ENCODE results near the gene GRIP2.

The GRIP2 gene

DNA sequence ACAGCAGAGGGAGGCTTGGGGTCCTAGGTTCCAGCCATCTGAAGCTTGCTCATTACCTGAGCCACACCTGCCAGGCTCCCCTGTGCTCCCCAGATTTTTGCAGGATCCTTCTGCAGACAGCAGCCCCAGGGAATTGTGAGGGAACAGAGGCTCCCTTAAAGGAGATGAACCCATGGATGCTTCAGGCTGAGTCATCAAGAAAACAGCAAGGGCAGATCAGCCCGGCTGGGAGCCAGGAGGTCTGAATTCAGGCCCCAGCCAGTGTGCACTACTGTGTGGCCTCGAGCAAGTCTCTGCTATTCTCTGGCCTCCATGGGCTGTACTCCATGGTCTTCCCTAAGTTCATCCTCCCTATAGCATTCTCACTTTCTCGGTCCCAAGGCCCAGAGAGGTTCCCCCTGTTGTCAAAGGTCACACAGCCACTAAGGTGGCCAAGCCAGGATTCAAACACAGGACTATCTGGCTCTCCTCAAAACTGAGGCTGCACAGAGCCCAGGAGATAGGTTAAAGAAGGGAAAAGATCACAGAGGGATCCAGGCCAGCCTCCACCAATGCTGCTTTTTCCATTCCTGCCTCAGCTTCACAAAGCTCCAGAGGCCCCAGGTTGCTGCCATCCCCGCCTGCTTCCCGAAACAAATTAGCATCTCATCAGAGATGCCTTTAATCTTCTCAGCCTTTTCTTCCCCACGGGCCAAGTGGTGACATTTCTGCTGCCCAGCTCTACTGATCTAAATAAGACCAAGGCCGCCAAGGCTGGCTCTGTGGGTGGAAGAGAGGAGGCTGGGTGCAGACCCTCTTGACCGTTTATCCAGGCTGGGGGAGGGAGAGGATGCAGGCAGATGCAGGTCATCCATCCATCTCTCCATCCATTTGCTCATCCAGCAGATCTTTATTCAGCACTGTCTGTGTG, 21.2 kb upstream of the GRIP2 start:
- no peak for DNase-seq (ENCODE audit: low read depth, low spot score)

DNA sequence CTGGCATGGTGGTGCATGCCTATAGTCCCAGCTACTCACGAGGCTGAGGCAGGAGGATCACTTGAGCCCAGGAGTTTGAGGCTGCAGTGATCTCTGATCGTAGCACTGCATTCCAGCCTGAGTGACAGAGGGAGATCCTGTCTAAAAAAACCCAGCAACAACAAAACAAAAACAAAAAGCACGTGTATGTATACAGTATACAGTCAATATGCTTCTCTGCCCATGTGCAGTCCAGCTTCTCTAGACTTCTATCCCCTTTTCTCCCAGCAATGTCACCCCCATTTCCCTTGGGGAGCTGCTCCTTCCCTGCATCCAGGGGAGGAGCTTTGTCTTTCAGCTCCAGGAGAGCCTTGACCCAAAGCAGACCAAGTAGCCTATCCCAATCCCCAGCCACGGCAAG, 20.0 kb upstream of the GRIP2 start:
- no peak for DNase-seq (ENCODE audit: low read depth, low spot score)

DNA sequence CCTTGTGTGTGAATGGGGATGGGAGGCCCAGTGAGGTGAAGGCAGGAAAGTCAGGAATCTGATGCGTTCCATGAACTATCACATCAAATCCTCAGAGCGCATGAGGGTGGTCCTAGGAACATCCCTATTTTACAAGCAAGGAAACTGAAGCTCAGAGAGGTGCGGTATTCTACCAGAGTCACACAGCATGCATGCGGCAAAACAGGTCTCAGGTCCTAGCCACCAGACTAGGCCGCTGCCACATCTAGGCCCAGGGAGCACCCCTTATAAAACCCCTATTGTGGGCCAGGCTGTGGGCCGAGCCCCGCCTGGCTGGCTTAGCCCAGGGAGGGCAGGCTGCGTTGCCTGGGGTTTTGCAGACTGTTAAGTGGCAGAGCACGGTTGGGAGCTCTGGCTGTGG, 17.9 kb upstream of the GRIP2 start:
- no peak for DNase-seq (ENCODE audit: low read depth, low spot score)

DNA sequence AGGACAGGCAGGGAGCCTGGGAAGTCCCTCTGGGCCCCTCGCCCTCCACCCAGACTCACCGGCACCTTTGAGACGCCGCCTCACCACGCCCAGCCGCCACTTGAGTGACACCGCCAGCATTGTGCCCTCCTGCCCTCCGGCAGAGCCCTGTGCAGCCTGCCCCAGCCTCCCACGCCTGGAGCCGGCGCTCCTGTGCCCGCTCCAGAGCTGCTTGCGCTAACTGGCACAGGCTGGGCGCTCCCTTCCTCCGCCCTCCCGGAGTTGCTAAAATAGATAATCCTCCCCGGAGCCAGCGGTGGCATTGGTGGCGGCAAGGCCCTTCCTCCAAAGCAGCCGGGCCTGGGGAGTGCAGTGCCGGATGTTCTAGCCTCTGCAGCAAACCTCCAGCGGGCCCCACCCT, 15.7 kb upstream of the GRIP2 start:
- no peak for DNase-seq (ENCODE audit: low read depth, low spot score)

DNA sequence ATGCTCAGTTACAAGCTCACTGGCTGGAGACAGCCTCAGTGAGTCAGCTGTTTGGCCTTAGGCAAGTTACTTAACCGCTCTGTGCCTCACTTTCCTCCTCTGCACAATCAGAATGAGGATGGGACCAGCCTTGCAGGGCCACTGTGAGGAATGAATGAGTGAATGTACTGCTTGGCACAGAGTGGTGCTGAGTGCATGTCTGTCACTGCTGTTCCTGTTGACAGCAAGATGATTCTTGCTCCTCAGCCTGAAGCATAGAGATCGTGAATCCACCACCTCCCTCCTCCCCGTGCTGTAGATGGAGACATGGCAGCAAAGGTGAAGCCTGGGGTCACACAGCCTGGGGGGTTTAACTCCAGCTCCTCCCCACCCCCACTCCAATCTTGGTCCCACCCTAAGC, 14.6 kb upstream of the GRIP2 start:
- no peak for DNase-seq (ENCODE audit: low read depth, low spot score)

DNA sequence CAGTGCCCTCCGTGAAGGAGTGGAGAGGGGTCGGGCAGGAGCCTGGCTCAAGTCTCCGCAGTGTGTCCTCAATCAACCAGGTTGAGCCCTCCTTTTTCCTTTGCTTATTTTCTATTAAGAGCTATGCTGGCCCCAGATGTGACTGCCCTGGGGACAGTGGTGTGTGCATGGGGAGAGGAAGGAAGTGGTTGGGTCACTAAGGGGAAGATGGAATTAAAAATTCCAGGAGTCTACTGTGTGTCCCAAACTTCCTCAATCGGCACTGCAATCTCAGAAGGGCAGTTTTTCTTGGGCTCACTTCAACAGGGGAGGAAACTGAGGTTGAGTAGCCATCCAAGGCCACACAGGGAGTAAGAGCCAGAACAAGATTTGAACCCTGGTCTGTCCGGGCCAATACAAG, 13.7 kb upstream of the GRIP2 start:
- DNase-seq (ENCODE audit: low read depth, low spot score), result no peak

DNA sequence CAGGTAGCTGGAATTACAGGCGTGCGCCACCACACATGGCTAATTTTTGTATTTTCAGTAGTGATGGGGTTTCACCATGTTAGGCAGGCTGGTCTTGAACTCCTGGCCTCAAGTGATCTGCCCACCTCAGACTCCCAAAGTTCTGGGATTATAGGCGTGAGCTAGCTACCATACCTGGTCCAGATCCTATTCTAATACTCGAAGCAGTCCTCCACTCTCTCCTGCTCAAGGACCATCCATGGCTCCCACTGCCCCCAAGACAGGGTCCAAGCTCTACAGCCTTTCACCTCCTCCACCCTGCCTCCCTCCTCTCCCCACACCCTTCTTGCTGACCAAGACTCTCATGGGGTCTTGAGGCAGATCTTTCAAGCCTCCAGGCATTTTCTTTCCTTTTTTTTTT, 12.6 kb upstream of the GRIP2 start:
- DNase-seq (ENCODE audit: low read depth, low spot score), result no peak

DNA sequence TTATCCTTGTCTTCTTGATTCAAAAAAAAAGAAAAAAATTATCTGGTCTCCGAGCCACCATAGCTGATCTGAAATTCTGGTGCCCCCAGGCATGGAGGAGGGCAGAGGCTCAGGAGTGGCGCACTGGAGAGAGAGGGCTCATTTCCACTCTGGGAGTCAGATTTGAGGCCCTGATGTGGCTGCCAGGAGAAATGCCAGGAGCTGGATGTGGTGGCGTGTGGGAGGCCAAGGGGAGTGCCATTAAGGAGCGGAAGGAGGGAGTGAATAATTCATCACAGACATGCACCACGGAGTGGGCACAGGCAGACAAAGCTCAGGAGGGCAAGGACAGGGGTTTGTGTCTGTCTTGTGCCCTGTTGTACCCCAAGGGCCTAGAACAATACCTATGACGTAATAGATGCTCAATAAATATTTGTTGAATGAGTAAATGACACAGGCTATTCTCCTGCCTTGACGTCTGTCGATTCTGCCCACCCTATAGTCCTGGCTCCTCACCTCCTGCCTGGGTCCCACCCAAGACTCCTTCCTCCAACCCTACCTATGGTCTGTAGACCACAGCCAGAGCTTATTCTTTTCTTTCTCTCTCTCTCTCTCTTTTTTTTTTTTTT, 12.0 kb upstream of the GRIP2 start:
- no peak for DNase-seq (ENCODE audit: low read depth, low spot score)

DNA sequence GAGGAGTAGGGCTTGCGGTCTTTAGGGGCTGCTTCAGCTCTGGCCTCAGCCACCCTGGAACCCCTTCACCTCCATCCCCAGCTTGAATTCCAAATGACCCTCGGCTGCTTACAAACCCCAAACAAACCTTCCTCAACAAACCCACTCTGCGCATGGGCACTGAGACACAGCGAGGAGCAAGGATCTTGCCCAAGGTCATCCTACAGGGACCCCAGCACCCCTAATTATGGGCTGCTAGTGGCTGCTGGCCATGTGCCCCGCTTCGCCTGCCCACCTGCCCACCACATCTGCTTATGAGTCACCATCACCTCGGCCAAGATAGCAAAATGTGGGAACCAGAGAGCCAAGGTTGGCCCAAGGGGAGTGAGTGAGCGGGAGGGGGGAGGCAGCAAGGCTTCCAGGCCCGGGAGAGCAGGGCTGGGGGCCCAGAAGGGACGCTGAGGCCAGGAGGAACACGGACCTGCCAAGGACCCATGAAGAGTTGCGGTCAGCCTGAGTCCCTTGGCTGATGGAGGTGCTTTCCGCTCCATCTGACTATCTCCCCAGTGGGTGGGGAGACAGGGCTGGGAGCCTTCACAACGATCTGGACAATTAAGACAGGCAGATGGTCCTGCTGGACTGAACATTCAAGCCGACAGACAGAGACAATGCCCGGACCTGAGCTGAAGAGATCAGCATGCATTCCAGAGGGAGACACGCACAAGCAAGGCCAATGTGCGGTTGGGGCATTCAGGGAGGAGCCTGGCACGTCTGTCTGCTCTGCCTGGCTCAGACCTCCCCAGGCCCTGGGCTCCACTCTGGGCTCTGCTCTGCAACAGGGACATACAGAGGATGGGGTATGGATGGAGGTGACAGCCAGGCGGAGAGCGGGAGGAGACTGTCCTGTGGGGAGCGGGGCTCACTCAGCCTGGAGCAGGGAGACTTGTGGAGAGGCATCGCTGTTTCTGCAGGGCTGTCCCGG, 10.8 kb upstream of the GRIP2 start:
- DNase-seq (ENCODE audit: low read depth, low spot score), result no peak

DNA sequence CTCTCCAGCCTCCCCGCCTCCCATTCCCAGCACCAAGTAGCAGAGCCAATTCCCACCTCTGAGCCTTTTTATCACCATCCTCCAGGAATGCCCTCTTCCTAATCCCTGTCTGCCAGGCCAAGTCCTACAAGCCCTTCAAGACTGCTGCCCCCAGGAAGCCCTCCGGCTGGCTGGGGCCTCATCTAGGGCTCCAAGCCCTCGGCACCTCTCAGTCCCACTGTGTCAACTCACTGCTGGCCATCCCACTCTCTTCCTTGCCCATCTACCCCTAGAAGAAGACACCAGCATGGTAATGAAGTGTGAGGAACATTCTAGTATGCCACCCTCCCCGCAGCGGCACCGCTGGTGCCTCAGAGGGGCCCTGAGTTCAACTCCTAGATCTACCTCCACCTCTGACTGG, 10.0 kb upstream of the GRIP2 start:
- DNase-seq (ENCODE audit: low read depth, low spot score), result no peak

DNA sequence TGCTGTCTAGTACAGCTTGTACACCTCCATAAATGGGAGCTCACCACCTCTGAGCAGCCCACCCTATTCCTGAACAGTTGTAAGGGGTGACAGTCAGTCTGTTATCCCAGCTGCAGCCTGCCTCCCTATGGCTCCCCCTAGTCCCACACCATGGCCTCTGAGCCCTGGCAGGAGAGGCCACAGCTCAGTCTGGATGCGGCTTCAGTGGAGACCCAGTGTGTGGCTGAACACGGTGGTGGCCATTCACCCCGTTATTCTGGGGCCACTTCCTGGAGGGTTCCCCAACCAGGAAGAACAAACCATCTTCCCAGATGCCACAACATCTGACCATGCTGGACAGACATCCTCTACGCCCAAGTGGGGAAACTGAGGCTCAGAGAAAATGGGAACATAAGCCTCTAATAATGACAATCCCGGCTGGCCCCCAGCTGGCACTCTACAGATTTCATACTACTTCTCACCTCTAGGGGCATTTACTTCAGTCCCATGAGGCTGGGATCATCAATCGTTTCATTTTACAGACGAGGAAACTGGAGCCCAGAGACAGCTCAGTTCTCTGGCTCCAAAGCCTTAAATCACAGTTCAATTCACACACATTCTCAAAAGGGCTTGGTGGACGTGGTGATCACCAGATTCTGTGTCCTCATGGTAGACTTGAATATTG, 9.2 kb upstream of the GRIP2 start:
- DNase-seq (ENCODE audit: low read depth, low spot score), result no peak

DNA sequence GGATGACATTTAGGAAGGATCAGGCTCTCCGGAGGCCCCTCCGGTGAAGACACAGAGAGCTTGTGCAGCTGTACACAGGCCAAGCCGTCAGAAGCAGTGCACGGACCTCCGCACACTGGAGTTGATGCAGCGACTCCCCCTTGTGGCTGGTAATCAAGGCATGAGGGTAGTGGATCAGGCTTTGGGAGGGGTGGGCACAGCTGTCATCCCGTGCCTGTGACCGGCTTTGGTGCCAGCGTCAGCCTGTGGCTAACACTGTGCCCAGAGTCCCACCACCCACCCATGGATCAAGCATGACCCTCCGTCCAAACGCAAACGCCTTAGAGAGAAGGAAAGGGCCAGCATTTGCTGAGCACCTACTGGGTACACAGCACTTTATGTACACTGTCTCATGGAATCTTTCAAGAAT, 8.2 kb upstream of the GRIP2 start:
- DNase-seq (ENCODE audit: low read depth, low spot score), result peak; percentile 24

DNA sequence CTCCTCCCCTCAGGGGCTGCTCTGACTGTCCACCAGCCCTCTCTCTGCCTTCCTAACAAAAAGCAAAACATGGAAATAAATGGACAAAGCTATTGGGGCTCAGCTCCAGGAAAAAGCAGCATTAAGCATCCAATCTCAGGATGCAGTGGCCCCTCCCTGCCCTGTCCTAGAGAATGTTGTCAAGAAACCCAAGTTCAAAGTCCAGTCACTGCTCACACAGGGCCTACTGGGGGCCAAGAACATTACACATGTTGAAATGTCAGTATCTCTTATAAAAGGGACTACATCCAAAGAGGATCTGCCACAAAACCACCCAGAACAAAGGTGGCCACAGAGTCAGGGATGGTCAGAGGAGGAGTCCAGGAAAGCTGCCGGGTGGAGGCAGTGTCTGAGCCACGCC, 7.6 kb upstream of the GRIP2 start:
- no peak for DNase-seq (ENCODE audit: low read depth, low spot score)

DNA sequence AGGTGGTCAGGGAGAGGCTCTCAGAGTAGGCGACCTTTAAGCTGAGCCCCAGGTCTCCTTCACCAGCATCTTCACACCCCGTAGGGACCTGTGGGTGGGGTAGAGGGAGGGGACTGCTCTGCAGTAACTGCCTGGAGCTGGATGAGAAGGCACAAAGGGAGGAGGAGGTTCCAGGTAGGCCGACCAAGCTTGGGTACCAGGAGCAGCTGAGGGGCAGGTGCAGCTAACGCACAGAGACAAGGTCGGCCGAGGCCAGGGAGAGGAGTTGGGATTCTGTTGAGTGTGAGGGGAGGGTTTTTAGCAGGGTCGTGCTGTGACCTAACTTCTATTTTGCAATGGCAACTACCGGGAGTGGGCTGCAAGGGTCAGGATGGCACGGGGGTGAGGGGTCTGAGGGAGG, 5.9 kb upstream of the GRIP2 start:
- DNase-seq (ENCODE audit: low read depth, low spot score), result no peak

DNA sequence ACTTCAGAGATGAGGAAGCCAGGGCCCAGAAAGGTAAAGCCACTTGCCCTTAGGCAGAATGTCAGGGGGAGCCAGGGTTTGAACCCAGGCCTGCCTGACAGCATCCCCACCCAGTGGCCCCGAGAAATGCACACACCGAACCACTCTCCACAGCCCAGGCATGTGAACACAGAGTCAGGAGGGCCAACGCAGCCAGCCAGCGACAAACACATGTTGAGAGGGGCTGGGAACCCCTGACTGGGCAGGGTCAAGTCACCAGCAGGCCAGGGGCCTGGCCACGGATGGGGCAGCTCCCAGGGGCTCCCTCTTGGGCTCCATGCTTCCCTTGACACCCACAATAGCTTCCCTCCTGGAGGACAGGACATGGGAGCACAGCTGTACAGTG, 5.1 kb upstream of the GRIP2 start:
- no peak for DNase-seq (ENCODE audit: low read depth, low spot score)

DNA sequence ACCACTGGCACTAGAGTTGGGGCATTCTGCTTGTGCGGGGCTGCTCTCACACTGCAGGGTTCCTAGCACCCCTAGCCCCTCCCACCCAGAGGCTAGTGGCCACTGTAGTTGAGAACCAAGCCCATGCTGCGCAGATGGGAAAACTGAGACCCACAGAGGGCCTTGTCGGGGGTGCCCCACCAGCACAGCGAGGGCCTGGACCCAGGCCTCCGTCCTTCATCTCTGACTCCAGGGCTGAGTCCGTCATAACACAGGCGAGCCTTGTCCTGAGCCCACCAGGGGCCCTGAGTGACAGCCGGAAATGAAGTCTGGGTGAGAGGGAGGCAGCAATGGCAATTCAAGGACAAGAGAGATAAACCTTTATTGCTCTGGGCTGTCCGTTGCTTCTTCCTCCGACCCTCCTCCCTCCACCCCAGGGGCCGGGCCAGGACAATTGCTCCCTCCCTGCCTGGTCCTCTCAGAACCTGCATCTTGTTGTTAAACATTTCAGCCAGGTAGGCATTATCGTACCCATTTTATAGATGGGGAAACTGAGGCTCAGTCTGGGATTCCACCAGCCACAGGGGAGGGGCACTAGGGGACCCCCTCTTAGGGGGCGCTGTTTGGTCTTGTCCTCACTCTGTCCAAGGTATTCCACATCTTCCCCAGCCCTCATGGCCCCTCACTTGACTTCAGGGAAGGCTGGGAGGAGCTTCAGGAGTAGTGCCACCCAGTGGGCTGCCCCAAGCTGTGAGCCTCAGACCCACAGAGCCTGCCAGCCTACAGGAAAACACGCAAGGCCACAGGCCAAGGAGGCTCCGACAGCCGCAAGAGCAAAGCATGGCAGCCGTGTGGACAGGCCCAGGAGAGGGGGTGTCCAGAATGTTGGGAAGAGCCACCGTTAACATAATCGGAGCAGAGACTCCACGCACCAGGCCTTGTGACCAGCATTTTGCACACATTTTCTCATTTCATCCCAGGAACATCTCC, 4.4 kb upstream of the GRIP2 start:
- no peak for DNase-seq (ENCODE audit: low read depth, low spot score)

DNA sequence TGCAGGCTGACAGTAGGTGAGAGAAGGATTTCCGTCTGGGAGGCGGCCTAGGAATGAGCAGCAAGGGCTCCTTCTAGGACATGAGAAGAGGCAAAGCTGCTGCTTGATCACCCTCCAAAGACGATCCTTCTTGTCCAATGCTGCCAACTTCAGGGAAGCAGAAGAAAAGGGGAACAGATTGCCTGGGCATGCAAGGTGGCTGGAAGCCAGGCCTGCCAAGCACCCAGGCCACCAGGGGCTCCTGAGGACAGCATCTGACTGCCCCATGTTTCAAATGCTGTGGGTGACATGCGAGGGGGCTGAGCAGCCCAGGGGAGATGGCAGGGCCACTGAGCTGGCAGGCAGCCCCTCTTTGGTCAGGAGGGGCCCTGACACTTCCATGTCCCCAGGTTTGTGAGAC, 3.3 kb upstream of the GRIP2 start:
- DNase-seq (ENCODE audit: low read depth, low spot score), result no peak

DNA sequence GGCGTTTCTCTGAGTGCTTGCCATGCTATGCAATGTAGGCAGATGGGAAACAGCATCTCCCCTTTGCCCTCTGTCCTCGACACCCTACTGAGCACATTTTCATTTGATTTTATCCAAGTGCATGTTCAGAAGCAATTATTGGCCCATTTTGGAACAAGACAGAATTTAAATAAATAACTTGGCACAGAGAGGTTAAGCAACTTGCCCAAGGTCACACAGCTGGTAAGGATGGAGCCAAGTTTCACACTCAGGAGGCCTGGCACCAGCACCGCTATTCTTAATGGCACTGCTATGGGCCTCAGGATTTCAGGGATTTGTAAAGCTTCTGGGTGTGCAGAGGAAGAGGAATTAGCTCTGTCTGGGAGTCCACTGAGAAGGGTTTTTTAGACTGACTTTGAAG, 2.5 kb upstream of the GRIP2 start:
- DNase-seq (ENCODE audit: low read depth, low spot score), result no peak

DNA sequence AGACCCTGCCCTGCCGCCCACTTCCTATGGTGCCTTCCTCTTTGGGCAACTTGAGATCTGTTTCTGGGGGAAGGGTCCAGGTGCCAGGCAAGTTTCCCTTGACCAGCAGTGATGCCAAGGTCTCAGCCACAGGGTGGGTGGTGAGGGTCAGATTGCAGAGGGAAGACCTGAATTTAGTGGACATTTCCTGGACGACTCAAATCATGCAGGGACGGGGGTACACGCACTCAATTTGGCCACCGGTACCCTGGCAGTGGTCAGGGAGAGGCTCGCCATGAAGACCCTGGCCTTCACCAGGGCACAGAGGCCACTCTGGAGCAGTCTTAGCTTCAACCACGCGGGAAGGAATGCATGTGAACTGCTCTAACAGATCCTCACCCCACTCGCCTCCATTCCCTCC, 1.5 kb upstream of the GRIP2 start:
- DNase-seq (ENCODE audit: low read depth, low spot score), result no peak

DNA sequence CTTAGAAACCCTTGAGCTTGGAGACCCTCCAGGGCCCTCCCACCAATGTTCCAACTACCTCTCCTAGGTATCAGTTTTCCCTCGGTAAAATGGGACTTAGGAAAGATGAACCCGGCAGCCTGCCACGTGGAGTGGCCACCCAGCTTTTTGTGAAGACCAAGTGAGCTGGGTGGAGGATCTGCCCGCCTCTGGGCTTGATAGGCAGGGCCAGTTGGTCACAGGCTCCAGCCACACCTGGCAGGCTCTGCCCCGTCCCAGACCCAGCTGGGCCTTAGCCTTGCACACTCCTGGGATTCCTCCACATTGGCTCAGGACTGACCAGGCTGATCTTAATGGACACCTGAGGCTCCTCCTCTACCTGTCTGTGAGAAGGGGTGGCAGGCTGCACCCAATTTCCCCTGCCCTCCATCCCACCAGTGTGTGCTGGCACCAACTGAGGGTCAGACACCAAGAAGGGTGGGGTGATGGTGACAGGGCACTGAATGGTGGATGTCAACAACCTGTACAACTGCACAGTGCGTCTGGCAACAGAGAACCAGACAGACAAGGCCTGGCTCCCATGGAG, 761 bp upstream of the GRIP2 start:
- DNase-seq (ENCODE audit: low read depth, low spot score), result no peak

All from smooth muscle cell of the brain vasculature (primary cell).